ENCODE results near the gene KRTAP10-9.
"Not testable (repeated sequence)": the region's sequence is repeated elsewhere in the genome, so short reads cannot be mapped to it uniquely, and the experiment has no call there.

The KRTAP10-9 gene

GRCh38 chr21:44615911-44616590, 10.8 kb upstream of the KRTAP10-9 start:
- DNase-seq, result no peak

- no peak for DNase-seq
Measured at GRCh38 chr21:44616591-44616926, 10.3 kb upstream of the KRTAP10-9 start.

- no peak for DNase-seq
Measured at GRCh38 chr21:44617071-44617501, 9.8 kb upstream of the KRTAP10-9 start.

- DNase-seq, result no peak
Measured at GRCh38 chr21:44618504-44618903, 8.4 kb upstream of the KRTAP10-9 start.

- no peak for DNase-seq
Measured at GRCh38 chr21:44618909-44619308, 8.0 kb upstream of the KRTAP10-9 start.

- no peak for DNase-seq
Measured at GRCh38 chr21:44619886-44620285, 7.0 kb upstream of the KRTAP10-9 start.

- no peak for DNase-seq
Measured at GRCh38 chr21:44623575-44623974, 3.3 kb upstream of the KRTAP10-9 start.

- no peak for DNase-seq
Measured at GRCh38 chr21:44625756-44626155, 1.1 kb upstream of the KRTAP10-9 start.

GRCh38 chr21:44626262-44626661, 631 bp upstream of the KRTAP10-9 start:
- DNase-seq, result no peak

- DNase-seq, result not testable (repeated sequence)
Measured at GRCh38 chr21:44627181-44627822, 409 bp downstream of the KRTAP10-9 start.

GRCh38 chr21:44627831-44628233, 939 bp downstream of the KRTAP10-9 start:
- not testable (repeated sequence) for DNase-seq

GRCh38 chr21:44628707-44629391, 2.0 kb downstream of the KRTAP10-9 start:
- DNase-seq, result no peak

- DNase-seq, result no peak
Measured at GRCh38 chr21:44630440-44630839, 3.5 kb downstream of the KRTAP10-9 start.

GRCh38 chr21:44632067-44632466, 5.2 kb downstream of the KRTAP10-9 start:
- no peak for DNase-seq

GRCh38 chr21:44636209-44637017, 9.5 kb downstream of the KRTAP10-9 start:
- no peak for DNase-seq

GRCh38 chr21:44637018-44637850, 10.3 kb downstream of the KRTAP10-9 start, which contains the start of gene KRTAP10-10:
Gene KRTAP10-10 (plus strand): TSS chr21:44637356. CDS start chr21:44637418, 62 bp downstream.
- no peak for DNase-seq

GRCh38 chr21:44637851-44638348, 11.0 kb downstream of the KRTAP10-9 start:
- DNase-seq, result not testable (repeated sequence)

- not testable (repeated sequence) for DNase-seq
Measured at GRCh38 chr21:44638506-44639330, 11.8 kb downstream of the KRTAP10-9 start.

GRCh38 chr21:44639331-44639655, 12.4 kb downstream of the KRTAP10-9 start:
- DNase-seq, result no peak

GRCh38 chr21:44640761-44641160, 13.9 kb downstream of the KRTAP10-9 start:
- no peak for DNase-seq

GRCh38 chr21:44643741-44644310, 16.9 kb downstream of the KRTAP10-9 start:
- no peak for DNase-seq
